NCI-H2107 treated with DMSO at 0.1 percent for 48 hours (cell line): ENCODE results near the gene PDPK1.
"Not testable (repeated sequence)": the region's sequence is repeated elsewhere in the genome, so short reads cannot be mapped to it uniquely, and the experiment has no call there.

Experiments used
- DNase-seq: peaks from one replicate; lab custom pipeline; 2025; ENCODE audit not compliant: unreplicated experiment; lab: John Stamatoyannopoulos, UW

The PDPK1 gene

GRCh38 chr16:2609827-2610470 is 72.1 kb downstream of the PDPK1 start:
- no peak for DNase-seq

- no peak for DNase-seq
These were observed 73.1 kb downstream of the PDPK1 start for GRCh38 chr16:2610781-2611498.

GRCh38 chr16:2611499-2611862 is 73.7 kb downstream of the PDPK1 start:
- no peak for DNase-seq

- DNase-seq = not testable (repeated sequence)
These were observed 74.1 kb downstream of the PDPK1 start for GRCh38 chr16:2611877-2612276.

DNA sequence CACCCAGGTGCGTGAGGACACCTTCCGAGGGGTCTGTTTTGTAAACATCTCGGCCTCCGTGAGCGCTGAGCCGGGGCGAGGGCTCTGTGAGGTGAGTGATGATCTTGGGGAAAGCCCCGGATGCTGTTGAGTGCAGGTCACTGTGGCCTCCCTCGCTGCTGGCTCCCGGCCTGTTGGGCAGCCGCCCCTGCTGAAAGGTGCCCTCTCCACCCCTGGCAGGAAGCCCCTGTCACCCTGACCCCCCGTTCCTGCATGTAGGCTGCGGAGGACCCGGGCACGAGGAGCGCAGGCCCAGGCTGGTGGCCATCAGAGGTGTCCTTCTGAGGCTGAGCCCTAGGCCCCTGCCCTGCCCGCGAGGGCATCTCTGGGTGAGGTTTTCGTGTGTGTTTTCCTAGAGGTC is 75.4 kb downstream of the PDPK1 start:
- DNase-seq = not testable (repeated sequence)

- DNase-seq = no peak
These were observed 77.0 kb downstream of the PDPK1 start for GRCh38 chr16:2614761-2615191.

GRCh38 chr16:2618964-2619363 is 81.1 kb downstream of the PDPK1 start:
- not testable (repeated sequence) for DNase-seq

DNA sequence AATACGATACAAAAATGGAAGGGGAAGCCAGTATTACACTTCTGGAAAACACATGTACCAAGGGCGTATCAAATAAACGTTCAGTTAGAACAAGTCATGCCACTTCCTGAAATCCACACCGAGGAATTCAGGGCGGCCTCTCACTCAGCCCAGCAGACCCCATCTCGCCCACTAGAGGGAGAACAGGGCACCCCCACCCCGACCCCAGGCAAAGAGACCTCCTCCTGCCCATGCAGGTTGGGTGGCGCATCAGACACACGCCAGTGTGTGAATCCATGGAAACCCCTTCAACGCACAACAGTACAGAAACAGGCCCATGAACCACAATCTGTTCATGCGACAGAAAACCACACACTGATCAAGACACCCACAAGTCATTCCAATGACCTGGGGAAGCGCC is 81.8 kb downstream of the PDPK1 start:
- not testable (repeated sequence) for DNase-seq

DNA sequence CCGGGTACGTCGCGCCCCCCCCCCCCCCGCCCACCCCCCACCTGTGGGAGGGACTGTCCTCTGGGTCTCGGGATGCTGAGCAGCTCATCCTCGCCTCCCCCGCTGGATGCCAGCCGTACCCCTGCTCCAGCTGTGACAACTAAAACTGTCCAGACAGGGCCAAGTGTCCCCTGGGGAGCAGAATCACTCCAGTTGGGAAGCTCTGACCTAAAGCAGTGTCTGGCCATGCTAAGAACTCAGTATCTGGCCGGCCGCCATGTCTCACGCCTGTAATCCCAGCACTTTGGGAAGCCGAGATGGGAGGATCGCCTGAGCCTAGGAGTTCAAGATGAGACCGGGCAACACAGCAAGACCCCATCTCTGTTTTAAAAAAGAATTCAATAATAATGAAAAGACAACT is 83.0 kb downstream of the PDPK1 start:
- DNase-seq = not testable (repeated sequence)

DNA sequence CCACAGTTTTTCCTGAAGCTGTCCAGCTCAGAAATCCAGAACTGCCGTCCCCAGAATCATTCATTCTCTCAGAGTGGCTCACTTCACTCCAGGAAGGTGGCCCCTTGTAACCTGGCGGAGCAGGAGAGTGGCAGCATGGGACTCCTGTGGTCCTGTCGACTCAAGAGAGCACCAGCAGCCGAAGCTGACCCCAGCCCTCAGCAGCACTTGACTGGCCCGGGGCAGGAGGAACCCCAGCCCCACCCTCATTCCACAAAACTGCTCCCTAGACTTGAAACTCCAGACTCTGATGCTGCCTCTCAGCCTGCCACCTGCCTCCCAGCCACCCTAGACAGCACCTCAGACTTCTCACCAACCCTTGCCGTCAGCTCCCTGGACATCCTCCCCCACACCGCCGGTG is 83.6 kb downstream of the PDPK1 start:
- DNase-seq = not testable (repeated sequence)

- DNase-seq = not testable (repeated sequence)
These were observed 89.3 kb downstream of the PDPK1 start for GRCh38 chr16:2627075-2627474.

- not testable (repeated sequence) for DNase-seq
These were observed 93.4 kb downstream of the PDPK1 start for GRCh38 chr16:2631203-2631602.

DNA sequence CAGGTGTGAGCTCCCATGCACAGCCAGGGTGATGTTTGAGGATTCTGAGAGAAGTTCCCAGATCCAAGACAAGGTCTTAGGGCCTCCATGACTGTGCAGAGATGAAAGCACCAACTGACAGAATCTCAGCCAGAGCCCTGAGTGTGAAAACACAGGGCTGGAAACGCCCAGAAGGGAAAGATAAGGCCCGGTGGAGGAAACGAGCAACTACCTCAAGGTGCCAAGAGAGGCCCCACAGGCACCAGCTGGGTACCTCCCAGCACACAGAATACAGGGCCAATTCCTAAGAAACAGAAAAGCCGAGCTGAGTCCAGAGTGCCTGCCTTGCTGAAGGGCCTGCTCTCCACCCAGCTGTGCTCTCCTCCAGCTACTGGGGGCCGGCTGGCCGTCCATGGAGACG is 94.5 kb downstream of the PDPK1 start:
- not testable (repeated sequence) for DNase-seq

DNA sequence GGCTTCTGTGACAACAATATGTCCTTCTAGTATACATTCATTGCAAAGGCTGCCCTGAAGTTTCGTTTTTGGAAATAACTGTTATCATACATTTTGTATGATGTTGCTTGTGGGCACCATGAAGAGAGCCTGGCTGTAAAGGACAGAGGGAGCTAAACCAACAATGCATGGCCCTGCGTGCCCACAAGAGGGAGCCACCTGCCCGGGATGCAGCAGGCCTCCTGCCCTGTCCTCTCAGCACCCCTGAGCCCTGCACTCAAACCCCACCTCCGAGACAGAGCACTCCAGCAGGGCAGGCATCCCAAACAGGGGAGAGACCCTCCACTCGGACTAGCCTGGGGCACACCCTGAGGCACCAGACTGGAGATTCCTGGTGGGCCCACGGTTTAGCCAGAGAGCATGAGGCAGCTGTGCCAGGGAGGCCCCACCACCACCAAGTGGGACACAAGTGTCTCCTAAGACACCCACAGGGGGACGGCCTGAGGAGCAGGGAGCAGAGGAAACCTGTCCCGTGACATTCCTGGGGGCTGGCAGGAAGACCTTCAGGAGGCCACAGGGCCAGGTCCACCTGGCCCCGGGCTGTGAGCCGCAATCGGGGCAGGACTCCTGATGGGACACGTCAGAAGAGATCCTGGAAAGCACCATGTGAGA is 101.4 kb downstream of the PDPK1 start:
- not testable (repeated sequence) for DNase-seq

DNA sequence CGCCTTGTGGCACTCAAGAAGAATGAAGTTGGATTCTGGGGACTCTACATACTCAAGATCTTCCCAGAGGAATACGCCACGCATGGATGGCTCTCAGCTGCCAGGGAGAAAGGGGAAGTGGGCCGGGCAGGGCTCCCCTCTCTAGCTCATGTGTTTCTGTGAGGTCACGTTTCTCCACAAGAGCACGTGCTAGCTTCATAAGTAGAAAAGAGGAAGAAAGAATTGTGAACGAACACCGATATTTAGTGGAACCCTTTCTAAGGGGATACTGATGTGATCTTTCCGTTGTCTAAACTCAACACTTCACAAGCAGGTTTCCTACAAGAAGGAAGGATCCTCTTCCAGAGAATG is 101.9 kb downstream of the PDPK1 start:
- DNase-seq = not testable (repeated sequence)

GRCh38 chr16:2642561-2642960 is 104.7 kb downstream of the PDPK1 start:
- DNase-seq = not testable (repeated sequence)

- not testable (repeated sequence) for DNase-seq
These were observed 107.1 kb downstream of the PDPK1 start for GRCh38 chr16:2644754-2645453.

GRCh38 chr16:2651268-2651871 is 113.5 kb downstream of the PDPK1 start:
- not testable (repeated sequence) for DNase-seq
